NCI-H1436 treated with DMSO at 0.1 percent for 48 hours (cell line): ENCODE data around the gene NDUFV1.
"Not testable (repeated sequence)": the region's sequence is repeated elsewhere in the genome, so short reads cannot be mapped to it uniquely, and the experiment has no call there.

Source experiments
- DNase-seq: peaks from one replicate; lab custom pipeline; 2025; lab: John Stamatoyannopoulos, UW

The NDUFV1 gene

DNA sequence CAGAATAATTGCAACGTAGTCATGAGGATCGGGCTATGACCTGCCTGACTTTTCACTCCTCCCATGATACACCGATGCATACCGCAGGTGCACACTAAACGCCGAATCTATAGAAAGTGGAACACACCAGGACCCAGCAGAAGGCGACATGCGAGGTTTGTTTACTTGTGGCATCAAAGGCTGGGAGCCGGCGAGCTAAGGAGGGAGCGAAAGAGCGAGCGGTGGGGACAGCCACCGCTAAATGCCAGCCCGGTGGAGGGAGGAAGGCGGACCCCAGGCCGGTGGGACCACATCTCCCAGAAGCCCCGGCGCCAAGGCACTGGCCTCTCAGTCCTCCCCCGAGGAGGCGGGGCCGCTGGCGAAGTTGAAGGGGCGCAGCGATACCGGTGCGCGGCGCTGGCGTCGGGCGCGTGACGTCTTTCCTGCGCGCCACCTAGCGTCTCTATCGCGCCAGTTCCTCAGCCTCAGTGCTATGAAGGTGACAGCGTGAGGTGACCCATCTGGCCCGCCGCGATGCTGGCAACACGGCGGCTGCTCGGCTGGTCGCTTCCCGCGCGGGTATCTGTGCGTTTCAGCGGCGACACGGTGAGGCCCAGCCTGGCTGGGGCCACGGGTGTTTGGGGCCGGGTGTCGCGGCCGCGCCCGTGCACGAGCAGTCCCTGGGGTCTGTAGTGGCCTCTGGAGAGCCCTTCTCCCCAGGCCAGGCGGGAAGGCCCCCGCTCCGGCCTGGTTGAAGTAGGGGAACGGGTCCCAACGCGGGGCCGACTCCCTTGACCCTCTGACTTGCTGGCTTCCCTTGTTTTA is at the start of gene NDUFV1:
Gene NDUFV1, plus strand, starts transcription at position 445 of the 804 bp plus-strand sequence. Its CDS starts 69 bp downstream, at position 514.
- peak; percentile 63 for DNase-seq

DNA sequence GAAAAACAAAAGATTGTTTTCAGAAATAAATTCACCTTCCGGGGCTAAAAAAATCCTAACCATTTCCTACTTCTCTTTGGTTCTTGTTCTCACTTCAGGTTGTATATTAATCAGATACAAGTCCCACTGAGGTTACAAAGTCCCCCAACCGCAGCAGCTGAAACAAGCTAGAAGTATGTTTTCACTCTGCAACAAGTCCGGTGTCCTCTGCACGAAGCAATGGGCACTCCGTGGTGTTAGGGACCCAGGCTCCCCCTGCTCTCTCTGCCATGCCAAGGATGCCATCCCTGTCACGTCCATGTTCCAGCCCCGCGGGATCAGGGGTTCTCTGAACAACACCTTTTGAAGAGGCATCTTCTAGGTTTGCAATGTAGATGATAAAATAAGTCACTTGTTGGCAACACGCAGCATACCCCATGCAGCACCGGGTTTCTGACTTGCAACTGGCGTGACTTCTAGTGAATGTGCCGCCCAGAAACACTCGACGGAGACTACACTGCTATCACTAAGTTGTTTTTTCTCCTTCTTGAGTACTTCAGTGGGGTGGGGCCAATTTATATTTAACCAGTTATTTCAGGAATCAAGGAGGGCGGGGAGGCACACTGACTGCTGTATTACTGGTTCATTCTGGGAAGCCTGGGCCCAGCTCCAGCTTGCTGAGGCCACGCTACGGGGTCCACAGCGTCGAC is 48.5 kb upstream of the NDUFV1 start:
- no peak for DNase-seq

DNA sequence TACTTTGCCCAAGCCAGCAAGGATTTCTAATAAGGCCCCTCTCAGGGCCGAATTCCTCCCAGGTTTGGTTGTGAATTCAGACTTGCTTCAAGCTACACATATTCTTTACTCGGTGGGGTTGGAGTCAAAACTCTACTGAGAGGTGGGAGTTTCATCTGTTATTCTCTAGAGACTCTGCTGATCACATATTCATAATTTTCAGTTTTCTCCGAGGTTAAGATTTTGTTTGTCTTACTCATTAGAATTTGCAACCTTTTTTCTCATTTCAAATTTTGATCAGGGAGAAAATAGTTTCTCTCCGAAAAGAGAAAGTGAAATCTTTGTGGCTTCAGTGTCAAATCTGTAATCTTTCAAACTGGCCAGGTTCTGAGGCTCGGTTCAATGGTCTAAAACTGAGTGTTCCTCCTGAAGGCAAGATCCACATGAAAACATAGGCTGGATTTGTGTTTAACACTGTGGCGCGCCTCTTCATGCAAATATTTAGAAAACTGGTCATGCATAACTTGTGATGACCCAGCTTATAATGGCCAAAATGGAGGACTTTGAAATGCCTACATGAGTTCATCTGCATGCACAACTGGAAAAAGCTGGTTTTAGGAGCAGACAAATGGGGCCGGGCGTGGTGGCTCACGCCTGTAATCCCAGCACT is 44.6 kb upstream of the NDUFV1 start:
- DNase-seq, result no peak

DNA sequence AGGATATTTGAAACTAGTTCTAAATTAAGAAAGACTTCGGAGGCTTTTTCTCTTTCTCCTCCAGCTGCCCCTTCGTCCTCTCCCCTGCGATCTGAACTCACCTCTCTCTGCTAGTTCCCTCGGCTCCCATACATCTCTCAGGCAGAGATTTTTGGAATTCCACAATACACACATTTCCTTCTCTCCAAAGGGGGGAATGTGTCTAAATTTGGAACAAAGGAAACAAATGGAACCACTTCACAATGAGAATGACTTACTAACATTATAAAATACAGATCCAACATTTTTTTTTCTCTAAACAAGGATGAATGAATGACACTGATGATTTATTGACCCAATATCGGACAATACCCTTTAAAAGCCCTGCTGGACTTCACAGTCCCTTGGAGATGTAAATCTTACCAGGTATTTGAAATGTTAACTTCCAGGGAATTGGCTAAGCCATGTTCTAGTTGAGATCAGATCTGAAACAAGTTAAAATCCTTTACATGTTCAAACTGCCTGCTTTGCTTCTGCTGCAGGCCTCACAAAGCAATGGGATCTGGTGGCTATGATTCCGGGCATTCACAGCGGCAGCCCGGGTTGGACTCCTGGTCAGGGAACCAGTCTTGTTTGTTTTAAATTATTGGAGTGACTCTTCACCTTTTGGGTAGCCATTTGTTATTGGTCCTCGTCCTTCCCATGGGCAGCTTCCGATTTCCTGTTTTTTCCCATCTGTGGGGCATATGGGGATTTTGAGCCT is 43.6 kb upstream of the NDUFV1 start:
- no peak for DNase-seq

DNA sequence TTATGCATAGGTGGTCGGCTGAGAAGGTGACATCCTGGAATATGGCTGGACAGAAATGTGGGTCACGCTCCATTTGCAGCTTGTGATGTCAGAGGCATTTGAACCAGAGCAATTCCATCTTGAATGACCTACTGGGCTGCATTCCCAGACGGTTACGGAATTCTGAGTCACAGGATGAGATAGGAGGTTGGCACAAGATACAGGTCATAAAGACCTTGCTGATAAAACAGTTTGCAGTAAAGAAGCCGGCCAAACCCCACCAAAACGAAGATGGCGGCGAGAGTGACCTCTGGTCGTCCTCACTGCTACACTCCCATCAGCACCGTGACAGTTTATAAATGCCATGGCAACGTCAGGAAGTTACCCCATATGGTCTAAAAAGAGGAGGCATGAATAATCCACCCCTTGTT is 43.0 kb upstream of the NDUFV1 start:
- not testable (repeated sequence) for DNase-seq

DNA sequence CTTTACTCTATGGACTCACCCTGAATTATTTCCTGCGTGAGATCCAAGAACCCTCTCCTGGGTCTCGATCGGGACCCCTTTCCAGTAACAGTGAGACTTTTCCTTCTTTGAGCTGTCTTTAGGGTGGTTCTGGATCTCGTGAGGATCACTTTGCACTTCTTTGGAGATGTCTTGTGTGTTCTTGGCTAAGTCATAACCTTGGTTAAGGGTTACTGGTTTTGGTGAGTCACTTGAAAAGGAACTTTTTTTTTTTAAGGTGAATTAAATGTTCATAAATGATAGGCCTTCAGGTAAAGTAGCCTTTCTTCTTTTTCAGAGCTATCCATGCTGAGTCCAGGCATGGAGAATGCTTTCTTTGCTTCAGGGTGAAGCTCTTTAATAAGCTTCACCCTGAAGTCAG is 42.5 kb upstream of the NDUFV1 start:
- DNase-seq, result no peak

DNA sequence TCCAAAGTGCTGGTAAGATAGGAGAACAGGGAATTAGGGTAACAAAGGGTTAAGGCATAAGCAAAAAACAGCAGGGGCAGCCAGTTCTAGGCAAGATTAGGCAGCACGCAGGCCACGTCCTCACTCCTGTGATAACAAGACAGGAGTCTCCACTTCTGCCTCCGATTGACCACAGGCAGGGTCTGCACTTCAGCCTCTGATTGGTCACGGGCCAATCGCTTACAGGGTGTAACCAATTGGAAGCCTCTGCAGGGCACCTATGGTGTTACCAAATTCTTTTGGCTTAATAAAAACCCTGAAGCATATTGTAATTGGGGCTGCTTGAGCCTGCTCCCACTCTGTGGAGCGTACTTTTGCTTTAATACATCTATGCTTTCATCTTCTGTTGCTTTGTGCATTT is 35.3 kb upstream of the NDUFV1 start:
- DNase-seq, result no peak

DNA sequence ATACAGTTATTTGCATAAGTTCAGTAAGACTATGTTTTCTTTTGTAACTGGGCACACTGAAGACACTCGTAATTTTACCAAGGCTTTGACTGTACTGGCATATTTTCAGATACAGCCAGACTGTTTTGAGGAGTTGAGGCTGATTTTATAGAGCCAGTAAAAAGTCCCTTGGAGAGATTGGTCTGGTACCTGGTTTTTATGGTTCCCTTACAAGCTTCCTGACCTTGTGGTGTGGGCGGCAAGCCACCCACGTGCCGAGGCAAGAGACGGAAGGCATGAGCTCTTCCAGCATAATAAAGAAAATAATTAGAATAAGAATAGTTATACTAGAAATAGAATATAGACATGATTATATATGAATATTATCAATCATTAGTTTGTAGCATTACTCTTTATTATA is 34.4 kb upstream of the NDUFV1 start:
- DNase-seq, result no peak

DNA sequence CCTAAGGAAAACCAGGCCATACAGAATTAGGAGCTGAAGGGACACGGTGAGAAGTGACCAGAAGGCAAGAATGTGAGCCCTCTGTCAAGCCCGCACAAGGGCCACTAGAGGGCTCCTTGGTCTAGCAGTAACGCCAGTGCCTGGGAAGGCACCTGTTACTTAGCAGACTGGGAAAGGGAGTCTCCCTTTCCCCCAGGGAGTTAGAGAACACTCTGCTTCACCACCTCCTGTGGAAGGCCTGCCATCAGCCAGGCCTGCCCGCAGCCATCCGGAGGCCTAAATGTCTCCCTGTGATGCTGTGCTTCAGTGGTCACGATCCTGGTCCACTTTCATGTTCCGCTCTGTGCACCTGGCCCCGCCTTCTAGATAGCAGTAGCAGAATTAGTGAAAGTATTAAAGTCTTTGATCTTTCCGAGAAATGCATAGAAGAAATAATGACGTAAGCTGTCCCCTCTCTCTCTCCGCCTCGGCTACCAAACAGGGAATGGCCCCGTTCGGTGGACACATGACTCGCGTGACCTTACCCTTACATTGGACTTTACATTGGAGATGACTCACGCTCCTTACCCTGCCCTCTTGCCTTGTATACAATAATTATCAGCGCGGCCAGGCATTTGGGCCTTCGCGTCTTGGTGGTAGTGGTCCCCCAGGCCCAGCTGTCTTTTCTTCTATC is 33.9 kb upstream of the NDUFV1 start:
- no peak for DNase-seq

DNA sequence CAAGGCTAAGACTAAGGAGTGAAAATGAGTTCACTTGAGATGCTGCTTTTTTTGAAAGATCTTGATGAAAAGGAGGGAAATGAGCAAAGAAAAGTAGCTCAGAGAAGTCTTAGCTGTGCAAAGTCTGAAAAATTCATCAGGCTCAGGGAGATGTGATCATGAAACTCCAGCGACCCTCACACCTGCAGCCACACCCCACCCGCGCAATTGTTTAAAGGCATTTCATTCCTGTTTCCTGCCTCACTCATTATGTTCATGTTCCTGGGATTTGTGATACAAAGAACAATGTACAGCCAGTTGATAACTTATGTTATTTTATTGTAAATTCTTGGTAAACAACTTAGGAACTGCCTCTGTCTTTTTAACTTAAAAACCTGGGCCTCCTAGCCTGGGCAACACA is 31.8 kb upstream of the NDUFV1 start:
- no peak for DNase-seq

DNA sequence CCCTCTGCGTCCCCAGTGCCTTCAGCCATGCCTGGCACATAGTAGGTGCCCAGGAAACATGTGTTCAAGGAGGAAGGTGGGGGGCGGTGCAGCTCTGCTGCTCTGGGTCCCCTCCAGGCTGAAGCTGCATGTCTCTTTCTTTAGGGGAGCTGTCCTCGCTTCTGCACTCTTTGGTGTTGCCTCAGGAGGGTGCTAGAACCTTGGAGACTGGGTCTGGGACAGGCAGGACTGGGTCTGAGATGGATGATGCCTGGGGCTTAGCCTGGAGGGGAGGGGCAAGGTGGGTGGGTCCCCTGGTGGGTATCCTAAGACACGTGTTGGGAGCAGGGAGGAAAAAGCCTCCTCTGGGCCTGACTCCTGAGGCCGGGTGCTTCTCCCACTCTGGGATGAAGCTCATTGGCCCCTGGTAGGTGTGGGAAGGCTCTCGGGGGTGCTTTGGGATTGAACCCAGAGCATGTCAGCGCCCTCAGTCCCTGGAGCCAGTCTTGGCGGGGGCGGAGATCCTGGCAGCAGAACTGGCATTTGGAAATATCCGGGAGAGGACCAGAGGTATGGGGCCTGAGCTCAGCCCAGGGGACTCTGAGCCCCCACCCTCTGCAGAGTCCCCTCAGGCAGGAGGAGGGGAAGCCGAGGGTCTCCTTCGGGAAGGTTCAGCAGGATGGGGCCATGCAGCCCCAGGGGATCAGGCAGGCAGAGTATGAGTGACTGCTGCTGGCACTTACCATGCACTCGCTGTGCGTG is 29.8 kb upstream of the NDUFV1 start:
- no peak for DNase-seq

DNA sequence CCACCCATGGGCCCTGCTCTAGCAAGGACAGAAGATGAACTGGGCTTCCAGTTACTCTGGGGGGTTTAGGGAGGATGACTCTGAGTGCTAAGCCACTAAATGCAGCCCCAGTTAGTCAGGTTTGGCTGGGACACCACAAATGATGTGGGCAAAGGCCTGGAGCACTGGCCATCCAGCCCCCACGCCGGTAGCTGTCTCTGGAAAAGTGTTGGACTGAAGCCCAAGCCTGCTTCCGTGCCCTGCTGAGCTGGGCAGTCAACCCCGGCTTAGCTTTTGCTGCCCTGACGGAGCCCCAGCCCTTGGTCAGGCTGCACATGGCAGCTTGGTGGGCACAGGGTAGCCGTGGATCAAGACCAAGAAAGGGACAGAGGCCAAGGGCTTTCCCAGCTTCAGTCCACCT is 28.8 kb upstream of the NDUFV1 start:
- DNase-seq, result no peak

DNA sequence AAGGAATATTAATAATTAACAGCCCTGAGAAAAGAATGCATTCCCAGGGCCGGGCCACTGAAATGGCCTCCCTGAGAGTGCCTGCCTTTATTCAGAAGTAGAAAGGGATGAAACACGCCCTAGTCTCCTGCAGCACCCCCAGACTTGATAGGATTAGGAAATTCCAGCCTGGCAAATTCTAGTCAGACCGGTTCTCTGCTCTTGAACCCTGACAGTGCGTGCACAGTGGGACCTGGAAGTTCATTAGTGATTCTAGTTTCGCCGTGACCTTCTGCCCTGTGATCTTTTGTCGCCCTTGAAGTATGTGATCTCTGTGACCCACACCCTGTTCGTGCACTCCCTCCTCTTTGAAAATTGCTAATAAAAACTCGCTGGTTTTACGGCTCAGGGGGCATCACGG is 25.3 kb upstream of the NDUFV1 start:
- DNase-seq, result no peak

DNA sequence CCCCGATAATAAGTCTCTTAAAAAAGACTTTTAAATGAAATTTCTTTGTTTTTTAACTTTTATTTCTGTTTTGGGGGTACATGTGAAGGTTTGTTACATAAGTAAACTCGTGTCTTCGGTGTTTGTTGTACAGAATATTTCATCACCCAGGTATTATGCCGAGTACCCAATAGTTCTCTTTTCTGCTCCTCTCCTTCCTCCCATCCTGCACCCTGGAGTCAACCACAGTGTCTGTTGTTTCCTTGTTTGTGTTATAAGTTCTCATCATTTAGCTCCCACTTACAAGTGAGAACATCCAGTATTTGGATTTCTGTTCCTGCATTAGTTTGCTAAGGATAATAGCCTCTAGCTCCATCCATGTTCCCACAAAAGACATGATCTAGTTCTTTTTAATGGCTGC is 24.7 kb upstream of the NDUFV1 start:
- no peak for DNase-seq

DNA sequence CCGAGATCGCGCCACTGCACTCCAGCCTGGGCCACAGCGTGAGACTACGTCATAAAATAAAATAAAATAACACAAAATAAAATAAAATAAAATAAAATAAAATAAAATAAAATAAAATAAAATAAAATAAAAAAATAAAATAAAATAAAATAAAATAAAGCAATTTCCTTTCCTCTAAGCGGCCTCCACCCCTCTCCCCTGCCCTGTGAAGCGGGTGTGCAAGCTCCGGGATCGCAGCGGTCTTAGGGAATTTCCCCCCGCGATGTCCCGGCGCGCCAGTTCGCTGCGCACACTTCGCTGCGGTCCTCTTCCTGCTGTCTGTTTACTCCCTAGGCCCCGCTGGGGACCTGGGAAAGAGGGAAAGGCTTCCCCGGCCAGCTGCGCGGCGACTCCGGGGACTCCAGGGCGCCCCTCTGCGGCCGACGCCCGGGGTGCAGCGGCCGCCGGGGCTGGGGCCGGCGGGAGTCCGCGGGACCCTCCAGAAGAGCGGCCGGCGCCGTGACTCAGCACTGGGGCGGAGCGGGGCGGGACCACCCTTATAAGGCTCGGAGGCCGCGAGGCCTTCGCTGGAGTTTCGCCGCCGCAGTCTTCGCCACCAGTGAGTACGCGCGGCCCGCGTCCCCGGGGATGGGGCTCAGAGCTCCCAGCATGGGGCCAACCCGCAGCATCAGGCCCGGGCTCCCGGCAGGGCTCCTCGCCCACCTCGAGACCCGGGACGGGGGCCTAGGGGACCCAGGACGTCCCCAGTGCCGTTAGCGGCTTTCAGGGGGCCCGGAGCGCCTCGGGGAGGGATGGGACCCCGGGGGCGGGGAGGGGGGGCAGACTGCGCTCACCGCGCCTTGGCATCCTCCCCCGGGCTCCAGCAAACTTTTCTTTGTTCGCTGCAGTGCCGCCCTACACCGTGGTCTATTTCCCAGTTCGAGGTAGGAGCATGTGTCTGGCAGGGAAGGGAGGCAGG is 23.2 kb upstream of the NDUFV1 start, which contains the start of gene GSTP1:
Gene GSTP1, plus strand, starts transcription at position 566 of the 958 bp plus-strand sequence. Its CDS starts 32 bp downstream, at position 598.
- peak; percentile 65 for DNase-seq

DNA sequence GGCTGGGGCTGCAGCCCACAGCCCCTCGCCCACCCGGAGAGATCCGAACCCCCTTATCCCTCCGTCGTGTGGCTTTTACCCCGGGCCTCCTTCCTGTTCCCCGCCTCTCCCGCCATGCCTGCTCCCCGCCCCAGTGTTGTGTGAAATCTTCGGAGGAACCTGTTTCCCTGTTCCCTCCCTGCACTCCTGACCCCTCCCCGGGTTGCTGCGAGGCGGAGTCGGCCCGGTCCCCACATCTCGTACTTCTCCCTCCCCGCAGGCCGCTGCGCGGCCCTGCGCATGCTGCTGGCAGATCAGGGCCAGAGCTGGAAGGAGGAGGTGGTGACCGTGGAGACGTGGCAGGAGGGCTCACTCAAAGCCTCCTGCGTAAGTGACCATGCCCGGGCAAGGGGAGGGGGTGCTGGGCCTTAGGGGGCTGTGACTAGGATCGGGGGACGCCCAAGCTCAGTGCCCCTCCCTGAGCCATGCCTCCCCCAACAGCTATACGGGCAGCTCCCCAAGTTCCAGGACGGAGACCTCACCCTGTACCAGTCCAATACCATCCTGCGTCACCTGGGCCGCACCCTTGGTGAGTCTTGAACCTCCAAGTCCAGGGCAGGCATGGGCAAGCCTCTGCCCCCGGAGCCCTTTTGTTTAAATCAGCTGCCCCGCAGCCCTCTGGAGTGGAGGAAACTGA is 22.4 kb upstream of the NDUFV1 start:
- no peak for DNase-seq

DNA sequence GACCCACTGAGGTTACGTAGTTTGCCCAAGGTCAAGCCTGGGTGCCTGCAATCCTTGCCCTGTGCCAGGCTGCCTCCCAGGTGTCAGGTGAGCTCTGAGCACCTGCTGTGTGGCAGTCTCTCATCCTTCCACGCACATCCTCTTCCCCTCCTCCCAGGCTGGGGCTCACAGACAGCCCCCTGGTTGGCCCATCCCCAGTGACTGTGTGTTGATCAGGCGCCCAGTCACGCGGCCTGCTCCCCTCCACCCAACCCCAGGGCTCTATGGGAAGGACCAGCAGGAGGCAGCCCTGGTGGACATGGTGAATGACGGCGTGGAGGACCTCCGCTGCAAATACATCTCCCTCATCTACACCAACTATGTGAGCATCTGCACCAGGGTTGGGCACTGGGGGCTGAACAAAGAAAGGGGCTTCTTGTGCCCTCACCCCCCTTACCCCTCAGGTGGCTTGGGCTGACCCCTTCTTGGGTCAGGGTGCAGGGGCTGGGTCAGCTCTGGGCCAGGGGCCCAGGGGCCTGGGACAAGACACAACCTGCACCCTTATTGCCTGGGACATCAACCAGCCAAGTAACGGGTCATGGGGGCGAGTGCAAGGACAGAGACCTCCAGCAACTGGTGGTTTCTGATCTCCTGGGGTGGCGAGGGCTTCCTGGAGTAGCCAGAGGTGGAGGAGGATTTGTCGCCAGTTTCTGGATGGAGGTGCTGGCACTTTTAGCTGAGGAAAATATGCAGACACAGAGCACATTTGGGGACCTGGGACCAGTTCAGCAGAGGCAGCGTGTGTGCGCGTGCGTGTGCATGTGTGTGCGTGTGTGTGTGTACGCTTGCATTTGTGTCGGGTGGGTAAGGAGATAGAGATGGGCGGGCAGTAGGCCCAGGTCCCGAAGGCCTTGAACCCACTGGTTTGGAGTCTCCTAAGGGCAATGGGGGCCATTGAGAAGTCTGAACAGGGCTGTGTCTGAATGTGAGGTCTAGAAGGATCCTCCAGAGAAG is 21.6 kb upstream of the NDUFV1 start:
- no peak for DNase-seq

DNA sequence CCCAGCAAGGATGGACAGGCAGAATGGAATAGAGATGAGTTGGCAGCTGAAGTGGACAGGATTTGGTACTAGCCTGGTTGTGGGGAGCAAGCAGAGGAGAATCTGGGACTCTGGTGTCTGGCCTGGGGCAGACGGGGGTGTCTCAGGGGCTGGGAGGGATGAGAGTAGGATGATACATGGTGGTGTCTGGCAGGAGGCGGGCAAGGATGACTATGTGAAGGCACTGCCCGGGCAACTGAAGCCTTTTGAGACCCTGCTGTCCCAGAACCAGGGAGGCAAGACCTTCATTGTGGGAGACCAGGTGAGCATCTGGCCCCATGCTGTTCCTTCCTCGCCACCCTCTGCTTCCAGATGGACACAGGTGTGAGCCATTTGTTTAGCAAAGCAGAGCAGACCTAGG is 20.8 kb upstream of the NDUFV1 start:
- no peak for DNase-seq
